GM12878 (cell line): Measurements from ENCODE around the gene KRT32. TPM values are rescaled to one million over a fixed set of nuclear protein-coding genes. Genes with fewer than 3 reads are reported as not detected.

Experiments used
- ATAC-seq: fragments of 200-7000 bp; cut with Tn5 transposase; 3 replicates; pipeline ENCODE4 v1.9.1; 2020; ENCODE audit warnings: mild to moderate bottlenecking, moderate library complexity
- BruUV-seq: library from RNA; stranded (reverse); fragments of 400-500 nt; replicated peaks from 2 replicates; lab custom pipeline; 2021; lab: Mats Ljungman, UMichigan
- CTCF ChIA-PET: fragments of 300-600 bp; sonication (Branson Sonifier 250); formaldehyde crosslinking; extraction: SDS; loops from one replicate; lab custom pipeline; 2021; ENCODE audit warnings: inconsistent platforms; lab: Yijun Ruan, JAX
- POLR2A ChIA-PET: fragments of 350-600 bp; formaldehyde crosslinking; extraction: SDS; loops from one replicate; lab custom pipeline; 2021; ENCODE audit warnings: inconsistent platforms; lab: Charles Lee
- RAD21 ChIA-PET: fragments of 300-600 bp; sonication (Branson Sonifier 250); formaldehyde crosslinking; loops from one replicate; lab custom pipeline; 2023; ENCODE audit warnings: antibody characterized with exemption; ENCODE audit not compliant: unreplicated experiment; lab: Charles Lee
- SMC1A ChIA-PET: fragments of 300-600 bp; sonication (Branson Sonifier 250); formaldehyde crosslinking; loops from one replicate; lab custom pipeline; 2023; ENCODE audit not compliant: unreplicated experiment, uncharacterized antibody; lab: Charles Lee
- DNase-seq: peaks from one replicate; pipeline ENCODE4 v3.0.0-alpha.2; 2011; ENCODE audit warnings: low read depth, low spot score
- FAIRE-seq: peaks from 3 replicates; lab custom pipeline; 2011; peaks lifted over from hg19 to GRCh38; lab: Jason Lieb, UNC
- H2AFZ ChIP-seq: 2 replicates; pipeline ENCODE4 v1.6.0; 2011; ENCODE audit warnings: low read depth, low read length, control low read depth; ENCODE audit not compliant: control insufficient read depth
- H3K27ac ChIP-seq: 2 replicates; pipeline ENCODE4 v1.5.1; 2011; ENCODE audit warnings: control low read depth; ENCODE audit not compliant: control insufficient read depth, insufficient read depth
- H3K27me3 ChIP-seq, 2 experiments: replicated peaks in 1 of 2; 2 replicates each; pipeline versions ENCODE4 v1.6.0 to v1.6.1; 2011; ENCODE audit warnings: low read length in 1 of 2; ENCODE audit not compliant: control insufficient read depth in 2 of 2, insufficient read depth in 2 of 2
- H3K36me3 ChIP-seq, 2 experiments: 2 replicates each; pipeline ENCODE4 v1.5.1; 2011; ENCODE audit warnings: low read length in 1 of 2; ENCODE audit not compliant: control insufficient read depth in 2 of 2, insufficient read depth in 2 of 2
- H3K4me1 ChIP-seq: 2 replicates; pipeline ENCODE4 v1.6.1; 2011; ENCODE audit warnings: mild to moderate bottlenecking, low read length, moderate library complexity, mixed read lengths; ENCODE audit not compliant: control insufficient read depth, insufficient read depth
- H3K4me2 ChIP-seq: 2 replicates; pipeline ENCODE4 v1.6.0; 2011; ENCODE audit warnings: control low read depth; ENCODE audit not compliant: control insufficient read depth, insufficient read depth
- H3K4me3 ChIP-seq: fragments of 200-600 bp; sonication (generic); 2 replicates; pipeline ENCODE4 v1.5.1; 2016
- H3K79me2 ChIP-seq: 2 replicates; pipeline ENCODE4 v1.6.0; 2011; ENCODE audit warnings: low read length; ENCODE audit not compliant: control insufficient read depth, insufficient read depth
- H3K9ac ChIP-seq: 2 replicates; pipeline ENCODE4 v1.8.0; 2011; ENCODE audit warnings: low read length, control low read depth, mixed read lengths; ENCODE audit not compliant: control insufficient read depth, insufficient read depth
- H3K9me3 ChIP-seq: replicated peaks from 3 replicates; pipeline ENCODE4 v1.5.1; 2011; ENCODE audit warnings: mild to moderate bottlenecking, low read length; ENCODE audit not compliant: control insufficient read depth, insufficient read depth
- H4K20me1 ChIP-seq: 2 replicates; pipeline ENCODE4 v1.6.0; 2011; ENCODE audit not compliant: control insufficient read depth, insufficient read depth
- ASH2L ChIP-seq: fragments of 300-600, 200-600 bp; sonication (generic); IDR thresholded peaks from 2 replicates; pipeline ENCODE4 v1.6.1; 2017; ENCODE audit warnings: low read depth, mild to moderate bottlenecking, borderline replicate concordance
- BRCA1 ChIP-seq: IDR thresholded peaks from 2 replicates; pipeline ENCODE4 v1.6.1; 2011; ENCODE audit warnings: low read depth, low read length, improper control_type of control experiment
- DPF2 ChIP-seq: fragments of 450-650 bp; IDR thresholded peaks from 2 replicates; pipeline ENCODE4 v1.6.1; 2017; ENCODE audit warnings: mild to moderate bottlenecking
- NFIC ChIP-seq: IDR thresholded peaks from 2 replicates; pipeline ENCODE4 v1.6.1; 2012; ENCODE audit warnings: low read depth, mild to moderate bottlenecking, inconsistent platforms, low read length, moderate library complexity
- RAD51 ChIP-seq: fragments of 450-650 bp; IDR thresholded peaks from 2 replicates; pipeline ENCODE4 v1.6.1; 2016; ENCODE audit warnings: moderate library complexity, mild to moderate bottlenecking, inconsistent platforms
- SMAD1 ChIP-seq: fragments of 450-650 bp; IDR thresholded peaks from 2 replicates; pipeline ENCODE4 v1.6.1; 2018; ENCODE audit warnings: mild to moderate bottlenecking, low read depth; ENCODE audit not compliant: partially characterized antibody
- SMC3 ChIP-seq: IDR thresholded peaks from 2 replicates; pipeline ENCODE4 v1.6.1; 2011; ENCODE audit warnings: low read length, improper control_type of control experiment, borderline replicate concordance
- TAF1 ChIP-seq: IDR thresholded peaks from 2 replicates; pipeline ENCODE4 v1.6.1; 2011; ENCODE audit warnings: mild to moderate bottlenecking, low read depth, low read length, borderline replicate concordance
- ZBED1 ChIP-seq: IDR thresholded peaks from 2 replicates; pipeline ENCODE4 v1.6.1; 2016; ENCODE audit warnings: borderline replicate concordance
- WGBS: methylation state at CpG from one replicate; pipeline ENCODE4 v1.1.6; 2016; ENCODE audit warnings: low lambda C conversion rate; ENCODE audit not compliant: insufficient replicate concordance, insufficient coverage; ENCODE audit errors: missing lambda C conversion rate; 5-methylcytosine and 5-hydroxymethylcytosine counted together
- in situ Hi-C: fragments of 300-500 bp; cut with MboI; formaldehyde crosslinking; loops from 9 replicates; pipeline ENCODE4 v1.14.3; 2018; ENCODE audit warnings: mixed read lengths
- intact Hi-C: fragments of 100-400 bp; cut with micrococcal nuclease; formaldehyde crosslinking; loops from one replicate; pipeline ENCODE4 v1.14.2; 2022; ENCODE audit not compliant: unreplicated experiment
- polyA plus RNA-seq, 11 experiments: library from polyadenylated mRNA; depleted of rRNA in 4 of 11; unstranded in 6 of 11; stranded (reverse) in 5 of 11; fragments of >200 nt; fragmentation: Nextera tagmentation in 4 of 11; fragmentation: Illumina TruSeq in 1 of 11; extraction: Ambion mirVana in 4 of 11; extraction: Trizol in 1 of 11; gene quantifications; 1 replicate in 1 of 11; 2 replicates in 10 of 11; pipeline versions ENCODE4 v1.2.1 to v1.2.3, GENCODE V29; 2011 to 2016; ENCODE audit warnings: inconsistent platforms in 2 of 11, missing spikeins in 2 of 11, low read depth in 1 of 11
- total RNA-seq, 4 experiments: library from RNA; depleted of rRNA in 3 of 4; stranded (reverse); fragments of >200 nt in 3 of 4; fragmentation: Illumina TruSeq in 1 of 4; extraction: Trizol in 1 of 4; gene quantifications; 2 replicates each; pipeline versions ENCODE4 v1.2.1 to v1.2.3, GENCODE V29; 2013 to 2021
- TF ChIP-seq, protein P1 (sequence below): IDR thresholded peaks from 2 replicates; pipeline ENCODE4 v1.6.1; 2012; ENCODE audit warnings: low read depth, low read length, improper control_type of control experiment
- TF ChIP-seq, protein P2 (sequence below): fragments of 450-650 bp; IDR thresholded peaks from 2 replicates; pipeline ENCODE4 v1.6.1; 2018; ENCODE audit warnings: borderline replicate concordance, mild to moderate bottlenecking; ENCODE audit not compliant: partially characterized antibody

KRT32 gene
- total and polyA plus RNA-seq, 10 of the 15 experiments (the other 5 are each of a cell fraction or from before 2014, with no cell fraction given): not detected

DNA sequence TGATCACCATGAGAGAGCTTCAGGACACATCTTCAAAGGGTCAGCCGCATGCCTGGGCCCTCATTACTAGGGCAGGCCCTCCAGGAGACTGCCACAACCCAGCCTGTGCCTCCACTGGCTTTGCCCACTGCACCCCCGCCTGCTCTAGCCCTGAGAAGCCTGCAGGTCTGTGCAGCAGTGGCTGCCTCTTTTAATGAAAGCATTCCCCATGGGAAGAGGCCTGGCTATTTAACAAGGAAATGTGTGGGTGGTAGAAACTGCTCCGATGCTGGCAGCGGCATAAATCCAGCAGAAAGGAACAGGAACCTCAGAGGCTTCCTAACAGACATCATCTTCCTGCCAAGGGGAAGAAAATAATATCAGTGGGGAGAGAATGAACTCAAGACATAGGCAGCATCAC, 375 bp upstream of the KRT32 start (continued):
- no peak for TF ChIP-seq SMAD1
- no peak for TF ChIP-seq BRCA1

DNA sequence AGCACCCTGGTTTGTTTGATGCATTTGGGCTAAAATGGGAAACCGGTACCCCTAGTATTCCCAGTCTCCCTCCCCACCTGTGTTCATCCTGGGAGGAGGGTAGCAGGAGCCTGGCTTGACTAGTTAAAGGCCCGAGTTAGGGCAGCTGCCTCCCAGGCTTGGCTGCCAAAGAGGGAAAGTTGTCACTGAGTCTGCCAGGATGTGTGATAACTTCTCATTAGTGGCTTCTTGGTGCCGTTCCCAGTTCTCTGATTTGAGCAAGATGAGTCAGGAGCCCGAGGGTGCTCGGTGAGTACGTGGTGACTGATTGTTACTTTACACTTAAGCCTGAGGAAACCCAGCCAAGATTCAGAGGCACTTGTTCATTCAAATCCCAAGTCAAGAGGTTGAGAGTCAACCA, 2.5 kb downstream of the KRT32 start:
- CTCF ChIA-PET: no interaction called here
- in situ Hi-C loops: no loop called here
- no peak overlapping the region for H3K4me2 ChIP-seq
- intact Hi-C loops: no loop called here
- no TSS peak for BruUV-seq
- POLR2A ChIA-PET: no interaction called here
- WGBS: 1% methylated on average over 6 of the region's 6 CpGs
- H3K27ac ChIP-seq: no peak overlapping the region
- no peaks in the 10 kb centered on the region; a peak in 2 of 4 replicates for H3K27me3 ChIP-seq
- no peaks in the 10 kb centered on the region for H3K36me3 ChIP-seq
- TF ChIP-seq NFIC: no peak
- TF ChIP-seq RAD51: no peak
- TF ChIP-seq DPF2: no peak
- TF ChIP-seq, protein P1, sequence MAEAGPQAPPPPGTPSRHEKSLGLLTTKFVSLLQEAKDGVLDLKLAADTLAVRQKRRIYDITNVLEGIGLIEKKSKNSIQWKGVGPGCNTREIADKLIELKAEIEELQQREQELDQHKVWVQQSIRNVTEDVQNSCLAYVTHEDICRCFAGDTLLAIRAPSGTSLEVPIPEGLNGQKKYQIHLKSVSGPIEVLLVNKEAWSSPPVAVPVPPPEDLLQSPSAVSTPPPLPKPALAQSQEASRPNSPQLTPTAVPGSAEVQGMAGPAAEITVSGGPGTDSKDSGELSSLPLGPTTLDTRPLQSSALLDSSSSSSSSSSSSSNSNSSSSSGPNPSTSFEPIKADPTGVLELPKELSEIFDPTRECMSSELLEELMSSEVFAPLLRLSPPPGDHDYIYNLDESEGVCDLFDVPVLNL: no peak
- no peak for TF ChIP-seq TAF1
- no peak for TF ChIP-seq ZBED1
- TF ChIP-seq, protein P2, sequence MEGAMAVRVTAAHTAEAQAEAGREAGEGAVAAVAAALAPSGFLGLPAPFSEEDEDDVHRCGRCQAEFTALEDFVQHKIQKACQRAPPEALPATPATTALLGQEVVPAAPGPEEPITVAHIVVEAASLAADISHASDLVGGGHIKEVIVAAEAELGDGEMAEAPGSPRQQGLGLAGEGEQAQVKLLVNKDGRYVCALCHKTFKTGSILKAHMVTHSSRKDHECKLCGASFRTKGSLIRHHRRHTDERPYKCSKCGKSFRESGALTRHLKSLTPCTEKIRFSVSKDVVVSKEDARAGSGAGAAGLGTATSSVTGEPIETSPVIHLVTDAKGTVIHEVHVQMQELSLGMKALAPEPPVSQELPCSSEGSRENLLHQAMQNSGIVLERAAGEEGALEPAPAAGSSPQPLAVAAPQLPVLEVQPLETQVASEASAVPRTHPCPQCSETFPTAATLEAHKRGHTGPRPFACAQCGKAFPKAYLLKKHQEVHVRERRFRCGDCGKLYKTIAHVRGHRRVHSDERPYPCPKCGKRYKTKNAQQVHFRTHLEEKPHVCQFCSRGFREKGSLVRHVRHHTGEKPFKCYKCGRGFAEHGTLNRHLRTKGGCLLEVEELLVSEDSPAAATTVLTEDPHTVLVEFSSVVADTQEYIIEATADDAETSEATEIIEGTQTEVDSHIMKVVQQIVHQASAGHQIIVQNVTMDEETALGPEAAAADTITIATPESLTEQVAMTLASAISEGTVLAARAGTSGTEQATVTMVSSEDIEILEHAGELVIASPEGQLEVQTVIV: no peak
- TF ChIP-seq SMC3: no peak
- TF ChIP-seq ASH2L: no peak
- RAD21 ChIA-PET: no interaction called here
- no peak overlapping the region for H3K4me3 ChIP-seq
- H4K20me1 ChIP-seq: no peaks in the 10 kb centered on the region
- FAIRE-seq: no peak
- DNase-seq: no peak
- no peaks in the 10 kb centered on the region for H3K79me2 ChIP-seq
- no peak for ATAC-seq
- no peaks in the 10 kb centered on the region for H3K4me1 ChIP-seq
- H3K9ac ChIP-seq: no peak overlapping the region
- H3K9me3 ChIP-seq: no peaks in the 10 kb centered on the region
- H2AFZ ChIP-seq: no peak overlapping the region
- SMC1A ChIA-PET: no interaction called here
